Measurements from ENCODE around the gene TMEFF2.

The TMEFF2 gene

GRCh38 chr2:192230889-192231453 is 36.2 kb upstream of the TMEFF2 start:
- CTCF ChIA-PET = interaction anchor here (0.7 kb wide), 1 partner anchor 396 kb away, joined by 3 read pairs; no protein-coding TSS in a partner anchor
- Histone ChIP-seq H3K4me1 (ENCODE audit: control insufficient read depth, insufficient read depth, low read length) (no peaks in the 10 kb centered on the region), H3K27ac (ENCODE audit: extremely low read depth, low read depth, low read length) (no peak overlapping the region), H3K36me3 (ENCODE audit: control insufficient read depth in 2 of 2, insufficient read depth in 1 of 2, low read length in 2 of 2) (no peaks in the 10 kb centered on the region), H3K4me3 (ENCODE audit: low read depth, low read length) (no peak overlapping the region), H3K9me3 (ENCODE audit: control insufficient read depth, insufficient read depth, low read depth, low read length) (no peaks in the 10 kb centered on the region)
- POLR2A ChIA-PET = no interaction called here
- TF ChIP-seq GLI2 (tag by site-specific recombination; IDR thresholded peaks at IDR 0.05; ENCODE audit: borderline replicate concordance, low read depth) = no peak
- no peak for TF ChIP-seq HIC1 (tag by site-specific recombination; IDR thresholded peaks at IDR 0.05)
- TF ChIP-seq HOXD13 (CRISPR knock-in tag; IDR thresholded peaks at IDR 0.05; ENCODE audit: borderline replicate concordance) = no peak
- no peak for TF ChIP-seq ZNF639 (tag by site-specific recombination; IDR thresholded peaks at IDR 0.05)

- Histone ChIP-seq H3K27ac (ENCODE audit: extremely low read depth, low read depth, low read length) (no peak overlapping the region), H3K36me3 (ENCODE audit: control insufficient read depth in 2 of 2, insufficient read depth in 1 of 2, low read length in 2 of 2) (no peaks in the 10 kb centered on the region), H3K4me3 (ENCODE audit: low read depth, low read length) (no peak overlapping the region), H3K9me3 (ENCODE audit: control insufficient read depth, insufficient read depth, low read depth, low read length) (no peaks in the 10 kb centered on the region), H3K4me1 (ENCODE audit: control insufficient read depth, insufficient read depth, low read length) (no peaks in the 10 kb centered on the region)
- CTCF ChIA-PET = no interaction called here
- POLR2A ChIA-PET = no interaction called here
- no peak for TF ChIP-seq ZNF585B (tag by site-specific recombination; IDR thresholded peaks at IDR 0.05)
- TF ChIP-seq ZNF555 (tag by site-specific recombination; conservative IDR thresholded peaks at IDR 0.05) = no peak
- TF ChIP-seq ZNF580 (tag by site-specific recombination; IDR thresholded peaks at IDR 0.05) = no peak
Measured at GRCh38 chr2:192228685-192229084, 34.0 kb upstream of the TMEFF2 start.

- no peak overlapping the region for H3K27ac ChIP-seq (ENCODE audit: extremely low read depth, low read depth, low read length)
- H3K9me3 ChIP-seq (ENCODE audit: control insufficient read depth, insufficient read depth, low read depth, low read length) = no peaks in the 10 kb centered on the region
- H3K4me1 ChIP-seq (ENCODE audit: control insufficient read depth, insufficient read depth, low read length) = no peaks in the 10 kb centered on the region
- H3K4me3 ChIP-seq (ENCODE audit: low read depth, low read length) = no peak overlapping the region
- TF ChIP-seq PATZ1 (tag by site-specific recombination; IDR thresholded peaks at IDR 0.05) (no peak), ZNF621 (tag by site-specific recombination; IDR thresholded peaks at IDR 0.05) (no peak), ZNF280C (tag by site-specific recombination; IDR thresholded peaks at IDR 0.05) (no peak), ZNF521 (tag by site-specific recombination; IDR thresholded peaks at IDR 0.05) (no peak), REPIN1 (tag by site-specific recombination; IDR thresholded peaks at IDR 0.05; ENCODE audit: low read depth) (no peak), ZFP69B (tag by site-specific recombination; IDR thresholded peaks at IDR 0.05) (no peak), ZNF221 (tag by site-specific recombination; IDR thresholded peaks at IDR 0.05; ENCODE audit: borderline replicate concordance) (no peak), TRIM28 (IDR thresholded peaks at IDR 0.05; ENCODE audit: borderline replicate concordance, low read length) (no peak)
- CTCF ChIA-PET = interaction anchor here (1.4 kb wide), 1 partner anchor 56 kb away, joined by 4 read pairs; no protein-coding TSS in a partner anchor
- POLR2A ChIA-PET = no interaction called here
- no peaks in the 10 kb centered on the region for H3K36me3 ChIP-seq (ENCODE audit: control insufficient read depth in 2 of 2, insufficient read depth in 1 of 2, low read length in 2 of 2)
Measured at GRCh38 chr2:192218970-192219369, 24.2 kb upstream of the TMEFF2 start.

Data from HEK293 (cell line).